GM23248 (cell line): ENCODE data around the gene KDM7A. TPM values are rescaled to one million over a fixed set of nuclear protein-coding genes. Genes with fewer than 3 reads are reported as not detected.

ENCODE experiments used
- DNase-seq: peaks from one replicate; pipeline ENCODE4 v3.0.0-alpha.2; 2015
- H2AFZ ChIP-seq: fragments of 200-600 bp; sonication (generic); 2 replicates; pipeline ENCODE4 v1.6.1; 2016; ENCODE audit warnings: antibody characterized with exemption
- H3F3A ChIP-seq: fragments of 200-600 bp; sonication (generic); 2 replicates; pipeline ENCODE4 v1.6.1; 2016; ENCODE audit warnings: mild to moderate bottlenecking, antibody characterized with exemption, mixed run types; ENCODE audit not compliant: insufficient read depth
- H3K27ac ChIP-seq: fragments of 200-600 bp; sonication (generic); 2 replicates; pipeline ENCODE4 v1.5.1; 2016; ENCODE audit warnings: mild to moderate bottlenecking
- H3K27me3 ChIP-seq: fragments of 200-600 bp; sonication (generic); replicated peaks from 2 replicates; pipeline ENCODE4 v1.6.1; 2016; ENCODE audit warnings: mild to moderate bottlenecking; ENCODE audit not compliant: insufficient read depth
- H3K36me3 ChIP-seq: fragments of 200-600 bp; sonication (generic); 2 replicates; pipeline ENCODE4 v1.6.1; 2016; ENCODE audit warnings: low read depth, mild to moderate bottlenecking
- H3K4me1 ChIP-seq: fragments of 200-600 bp; sonication (generic); 2 replicates; pipeline ENCODE4 v1.6.1; 2016; ENCODE audit warnings: mild to moderate bottlenecking; ENCODE audit not compliant: insufficient read depth
- H3K4me2 ChIP-seq: fragments of 200-600 bp; sonication (generic); one replicate; pipeline ENCODE4 v1.6.1; 2016; ENCODE audit warnings: mild to moderate bottlenecking; ENCODE audit not compliant: unreplicated experiment
- H3K4me3 ChIP-seq: fragments of 200-600 bp; sonication (generic); 2 replicates; pipeline ENCODE4 v1.5.1; 2016; ENCODE audit warnings: mild to moderate bottlenecking
- H3K79me2 ChIP-seq: fragments of 200-600 bp; sonication (generic); 2 replicates; pipeline ENCODE4 v1.6.1; 2016; ENCODE audit warnings: mild to moderate bottlenecking; ENCODE audit not compliant: insufficient read depth
- H3K9ac ChIP-seq: fragments of 200-600 bp; sonication (generic); 2 replicates; pipeline ENCODE4 v1.6.1; 2016; ENCODE audit warnings: mild to moderate bottlenecking
- H3K9me2 ChIP-seq: fragments of 200-600 bp; sonication (generic); 2 replicates; pipeline ENCODE4 v1.6.1; 2016; ENCODE audit warnings: mixed run types, mild to moderate bottlenecking, moderate library complexity; ENCODE audit not compliant: insufficient read depth
- H3K9me3 ChIP-seq: fragments of 200-600 bp; sonication (generic); one replicate; pipeline ENCODE4 v1.6.1; 2017; ENCODE audit warnings: low read depth
- H4K20me1 ChIP-seq: fragments of 200-600 bp; sonication (generic); 2 replicates; pipeline ENCODE4 v1.6.0; 2016; ENCODE audit not compliant: insufficient read depth
- EZH2 ChIP-seq: fragments of 200-600 bp; sonication (generic); IDR thresholded peaks from 2 replicates; pipeline ENCODE4 v1.6.1; 2018; ENCODE audit warnings: antibody characterized with exemption, mild to moderate bottlenecking; ENCODE audit not compliant: insufficient read depth, poor library complexity, severe bottlenecking
- EZH2phosphoT487 ChIP-seq: fragments of 200-600 bp; sonication (generic); IDR thresholded peaks from 2 replicates; pipeline ENCODE4 v1.6.1; 2018; ENCODE audit warnings: antibody characterized with exemption, moderate library complexity, mild to moderate bottlenecking, low read depth; ENCODE audit not compliant: insufficient read depth
- WGBS, 2 experiments: methylation state at CpG; one replicate each; pipeline ENCODE4 v1.1.6; 2015 to 2017; ENCODE audit warnings: low lambda C conversion rate in 2 of 2, low coverage in 1 of 2; ENCODE audit errors: missing lambda C conversion rate in 2 of 2; 5-methylcytosine and 5-hydroxymethylcytosine counted together
- in situ Hi-C: fragments of 300-500 bp; cut with MboI; formaldehyde crosslinking; loops from 2 replicates; pipeline ENCODE4 v1.15.0; 2020
- polyA plus RNA-seq: library from polyadenylated mRNA; unstranded; fragments of >200 nt; fragmentation: Nextera tagmentation; extraction: Ambion mirVana; gene quantifications from 2 replicates; pipeline ENCODE4 v1.2.1, GENCODE V29; 2016
- total RNA-seq: library from RNA; depleted of rRNA; stranded (reverse); fragments of >200 nt; shearing (Covaris generic); gene quantifications from 2 replicates; pipeline ENCODE4 v1.2.3, GENCODE V29; 2014

KDM7A gene
- total and polyA plus RNA-seq, 2 experiments from 2014 or later: 2.3 to 6.7 TPM

- TF ChIP-seq EZH2: no peak
- TF ChIP-seq EZH2phosphoT487: no peak
- Histone ChIP-seq H3K27me3 (no peaks in the 10 kb centered on the region), H4K20me1 (no peaks in the 10 kb centered on the region), H3K9me3 (no peaks in the 10 kb centered on the region), H3K9ac (no peak overlapping the region), H3K4me2 (no peak overlapping the region), H3K36me3 (no peaks in the 10 kb centered on the region), H3K4me3 (no peak overlapping the region), H3F3A (no peaks in the 10 kb centered on the region), H3K27ac (no peak overlapping the region), H3K4me1 (no peaks in the 10 kb centered on the region), H3K9me2 (no peaks in the 10 kb centered on the region), H2AFZ (no peak overlapping the region), H3K79me2 (no peaks in the 10 kb centered on the region)
- WGBS, 2 experiments: 90 to 92% methylated on average over 12 of the region's 12 CpGs
- in situ Hi-C loops: no loop called here
- DNase-seq: peak; percentile 20
These were observed 135.0 kb downstream of the KDM7A start for GRCh38 chr7:140041659-140042385.

GRCh38 chr7:140039896-140040295 is 136.9 kb downstream of the KDM7A start:
- H3K4me1 ChIP-seq: peaks cover 17% of the 10 kb centered on the region
- no peak for DNase-seq
- H3K4me2 ChIP-seq: no peak overlapping the region

GRCh38 chr7:140039066-140039465 is 137.7 kb downstream of the KDM7A start:
- WGBS, 2 experiments: 94 to 95% methylated on average over 7 of the region's 7 CpGs
- peaks cover 22% of the 10 kb centered on the region for H3K4me1 ChIP-seq

More at GRCh38 chr7:140039896-140040295, 136.9 kb downstream of the KDM7A start:
- Histone ChIP-seq H3K79me2 (no peaks in the 10 kb centered on the region), H3K27ac (no peak overlapping the region), H3K9ac (no peak overlapping the region), H3K9me2 (no peaks in the 10 kb centered on the region), H3K36me3 (no peaks in the 10 kb centered on the region), H4K20me1 (no peaks in the 10 kb centered on the region), H3K27me3 (no peaks in the 10 kb centered on the region), H3K9me3 (no peaks in the 10 kb centered on the region), H3K4me3 (no peak overlapping the region), H3F3A (peaks cover 16% of the 10 kb centered on the region), H2AFZ (no peak overlapping the region)
- in situ Hi-C loops: no loop called here
- no peak for TF ChIP-seq EZH2
- TF ChIP-seq EZH2phosphoT487: no peak
- 92 to 96% methylated on average over 12 of the region's 12 CpGs for WGBS, 2 experiments

GRCh38 chr7:140036224-140036962 is 140.4 kb downstream of the KDM7A start:
- H3K27me3 ChIP-seq: no peaks in the 10 kb centered on the region

More at GRCh38 chr7:140039066-140039465, 137.7 kb downstream of the KDM7A start:
- no peaks in the 10 kb centered on the region for H3K9me3 ChIP-seq
- in situ Hi-C loops: no loop called here
- peaks cover 22% of the 10 kb centered on the region for H3F3A ChIP-seq
- H3K27ac ChIP-seq: no peak overlapping the region
- no peaks in the 10 kb centered on the region for H3K36me3 ChIP-seq
- H3K9ac ChIP-seq: no peak overlapping the region
- H3K4me3 ChIP-seq: no peak overlapping the region
- no peak for DNase-seq
- no peak overlapping the region for H3K4me2 ChIP-seq
- H3K79me2 ChIP-seq: no peaks in the 10 kb centered on the region
- TF ChIP-seq EZH2 (no peak), EZH2phosphoT487 (no peak)
- H4K20me1 ChIP-seq: no peaks in the 10 kb centered on the region
- H3K27me3 ChIP-seq: no peaks in the 10 kb centered on the region
- H3K9me2 ChIP-seq: no peaks in the 10 kb centered on the region
- H2AFZ ChIP-seq: no peak overlapping the region

More at GRCh38 chr7:140036224-140036962, 140.4 kb downstream of the KDM7A start:
- no peaks in the 10 kb centered on the region for H4K20me1 ChIP-seq
- peak overlapping the region; percentile 89 for H3K4me2 ChIP-seq
- DNase-seq: no peak
- H3K36me3 ChIP-seq: no peaks in the 10 kb centered on the region
- no peak for TF ChIP-seq EZH2phosphoT487
- TF ChIP-seq EZH2: no peak
- no peaks in the 10 kb centered on the region for H3K79me2 ChIP-seq
- no peak overlapping the region for H3K9ac ChIP-seq
- H3F3A ChIP-seq: peaks cover 39% of the 10 kb centered on the region
- H3K4me3 ChIP-seq: no peak overlapping the region
- in situ Hi-C loops: no loop called here
- peaks cover 37% of the 10 kb centered on the region for H3K4me1 ChIP-seq
- no peaks in the 10 kb centered on the region for H3K9me3 ChIP-seq
- H3K9me2 ChIP-seq: no peaks in the 10 kb centered on the region
- WGBS, 2 experiments: 78 to 79% methylated on average over 11 of the region's 11 CpGs
- no peak overlapping the region for H2AFZ ChIP-seq
- no peak overlapping the region for H3K27ac ChIP-seq
